G401 (cell line): Measurements from ENCODE around the gene HMGB1. TPM values are rescaled to one million over a fixed set of nuclear protein-coding genes. Genes with fewer than 3 reads are reported as not detected.

Experiments
- DNase-seq: peaks from one replicate; pipeline ENCODE4 v3.0.0-alpha.2; 2015; ENCODE audit warnings: low spot score
- in situ Hi-C: cut with HindIII; loops from 2 replicates; pipeline ENCODE4 v1.10.0; 2016; ENCODE audit warnings: low sequenced_read_pairs, mixed read lengths
- total RNA-seq: library from RNA; depleted of rRNA; stranded (reverse); fragments of >200 nt; shearing (Covaris generic); gene quantifications from 2 replicates; pipeline ENCODE4 v1.2.3, GENCODE V29; 2014; rRNA removed

Gene HMGB1
- total RNA-seq, result 652 and 894 TPM in 2 replicates

- peak; percentile 99 for DNase-seq
- in situ Hi-C loops, result no loop called here
Observed at GRCh38 chr13:30465593-30466357, at the start of gene HMGB1. Gene HMGB1 (minus strand): TSS chr13:30465936. CDS start chr13:30463680, 2,256 bp downstream.

DNA sequence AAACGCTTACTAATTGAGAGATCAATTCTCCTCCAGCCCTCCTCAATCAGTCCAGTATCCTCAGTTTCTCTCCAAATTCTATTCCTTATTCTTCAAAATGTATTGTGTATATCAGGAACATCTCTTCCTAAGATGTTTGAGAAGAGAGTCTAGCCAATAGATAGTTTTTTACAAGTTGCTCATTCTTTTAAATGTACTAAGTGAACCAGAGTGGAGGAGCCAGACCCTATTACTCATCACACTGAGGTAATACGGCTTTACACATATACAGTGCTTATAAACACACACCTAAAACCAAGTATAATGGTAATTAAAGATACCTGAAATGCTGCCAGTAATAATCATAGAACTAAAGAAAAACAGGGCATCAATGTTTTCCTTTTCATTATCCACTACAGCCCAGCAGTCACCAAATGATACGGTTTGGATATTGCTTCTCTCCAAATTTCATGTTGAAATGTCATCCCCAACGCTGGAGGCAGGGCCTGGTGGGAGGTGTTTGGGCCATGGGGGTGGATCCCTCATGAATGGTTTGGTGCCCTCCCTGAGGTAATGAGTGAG lies 45.2 kb upstream of the HMGB1 start:
- DNase-seq, result no peak
- in situ Hi-C loops, result no loop called here

DNA sequence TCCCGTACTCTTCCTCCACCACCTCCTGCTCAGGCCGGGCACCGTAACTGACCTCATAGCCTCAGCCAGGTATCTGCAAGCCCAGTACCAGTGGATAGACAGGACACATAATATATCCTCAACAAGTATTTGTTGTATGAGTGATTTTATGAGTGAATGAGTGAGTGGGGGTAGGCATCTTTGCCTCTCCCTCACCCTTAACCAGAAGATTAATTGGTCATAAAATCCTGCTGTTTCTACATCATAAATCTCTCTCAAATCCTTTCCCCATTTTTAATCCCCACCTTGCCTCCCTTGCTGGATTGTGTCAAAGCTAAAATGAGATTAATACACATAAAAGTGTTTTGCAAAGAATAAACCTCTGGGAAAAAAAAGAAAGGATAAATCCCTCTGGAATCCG lies 44.4 kb upstream of the HMGB1 start:
- in situ Hi-C loops, result no loop called here
- no peak for DNase-seq

GRCh38 chr13:30509254-30510050 lies 43.7 kb upstream of the HMGB1 start:
- in situ Hi-C loops, result no loop called here
- no peak for DNase-seq

DNA sequence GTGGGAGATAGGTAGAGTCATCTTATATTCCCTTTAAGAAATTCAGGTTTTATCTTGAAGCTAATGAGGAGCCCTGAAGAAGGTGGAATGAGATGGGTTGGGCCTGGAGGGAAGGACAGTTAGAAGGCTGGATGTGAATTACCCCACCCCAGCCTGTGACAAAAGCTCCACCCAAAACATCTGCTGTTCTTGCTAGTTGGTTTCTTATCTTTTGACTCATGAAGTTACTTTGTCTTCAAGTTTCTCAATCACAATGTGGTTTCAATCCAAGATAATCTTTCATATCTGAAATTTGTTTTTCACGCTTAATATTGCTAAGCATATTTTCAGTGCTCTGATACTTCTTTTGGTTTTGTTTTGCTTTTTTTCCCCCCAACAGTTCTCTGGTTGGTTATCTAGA lies 38.3 kb upstream of the HMGB1 start:
- in situ Hi-C loops, result no loop called here
- DNase-seq, result no peak

DNA sequence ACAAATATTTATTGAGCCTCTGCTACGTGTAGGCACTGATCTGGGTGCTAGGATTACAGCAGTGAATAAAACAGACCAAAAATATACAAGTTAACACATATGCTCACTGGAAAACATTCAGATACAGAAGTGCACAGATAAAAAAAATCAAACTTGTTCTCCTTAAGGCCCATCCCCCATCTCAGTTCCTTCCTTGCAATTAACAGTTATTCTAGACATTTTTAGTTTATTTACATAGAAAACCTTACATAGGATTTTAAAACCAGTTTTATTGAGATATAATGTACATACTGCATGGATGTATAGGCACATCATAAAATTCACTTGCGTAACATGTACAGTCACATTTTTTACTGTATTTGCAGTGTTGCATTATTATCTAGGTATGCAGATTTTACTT lies 36.5 kb upstream of the HMGB1 start:
- in situ Hi-C loops, result no loop called here
- DNase-seq, result no peak

GRCh38 chr13:30499338-30499737 lies 33.6 kb upstream of the HMGB1 start:
- in situ Hi-C loops, result no loop called here
- DNase-seq, result no peak

DNA sequence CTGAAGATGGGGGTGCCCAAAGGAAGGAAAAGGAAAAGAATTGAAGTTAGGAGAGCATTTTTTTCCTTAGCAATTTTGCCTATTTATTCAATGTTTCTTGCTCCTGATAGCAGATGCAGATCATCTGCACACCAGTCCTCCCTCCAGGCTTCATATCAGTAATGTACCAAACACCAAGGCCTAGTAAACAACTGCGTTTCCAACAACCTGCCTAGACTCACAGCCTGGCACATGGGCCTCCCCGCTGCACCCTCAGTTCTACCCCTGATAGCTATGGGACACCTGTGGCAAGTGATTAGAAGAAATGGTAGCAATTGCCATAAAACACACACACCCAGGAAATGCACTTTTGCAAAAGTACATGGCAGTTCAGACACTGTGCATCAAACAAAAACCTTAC lies 30.4 kb upstream of the HMGB1 start:
- DNase-seq, result no peak
- in situ Hi-C loops, result no loop called here

DNA sequence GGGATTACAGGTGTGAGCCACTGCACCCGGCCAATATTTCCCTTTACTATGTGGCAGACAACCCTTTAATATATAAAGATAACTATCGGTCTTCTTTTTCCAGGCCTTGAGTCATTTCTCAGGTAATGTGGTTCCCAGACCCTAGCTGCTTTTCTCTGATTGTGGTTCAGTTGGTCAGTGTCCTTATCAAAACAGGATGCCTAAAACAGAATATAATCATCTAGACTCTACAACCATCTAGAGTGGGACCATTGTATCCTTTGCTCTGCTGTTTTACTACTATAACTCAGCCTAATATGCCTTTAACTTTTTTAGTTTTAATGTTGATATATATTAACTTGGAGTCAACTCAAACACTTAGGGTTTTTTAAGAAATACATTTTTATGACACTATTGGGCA lies 30.0 kb upstream of the HMGB1 start:
- no peak for DNase-seq
- in situ Hi-C loops, result no loop called here

DNA sequence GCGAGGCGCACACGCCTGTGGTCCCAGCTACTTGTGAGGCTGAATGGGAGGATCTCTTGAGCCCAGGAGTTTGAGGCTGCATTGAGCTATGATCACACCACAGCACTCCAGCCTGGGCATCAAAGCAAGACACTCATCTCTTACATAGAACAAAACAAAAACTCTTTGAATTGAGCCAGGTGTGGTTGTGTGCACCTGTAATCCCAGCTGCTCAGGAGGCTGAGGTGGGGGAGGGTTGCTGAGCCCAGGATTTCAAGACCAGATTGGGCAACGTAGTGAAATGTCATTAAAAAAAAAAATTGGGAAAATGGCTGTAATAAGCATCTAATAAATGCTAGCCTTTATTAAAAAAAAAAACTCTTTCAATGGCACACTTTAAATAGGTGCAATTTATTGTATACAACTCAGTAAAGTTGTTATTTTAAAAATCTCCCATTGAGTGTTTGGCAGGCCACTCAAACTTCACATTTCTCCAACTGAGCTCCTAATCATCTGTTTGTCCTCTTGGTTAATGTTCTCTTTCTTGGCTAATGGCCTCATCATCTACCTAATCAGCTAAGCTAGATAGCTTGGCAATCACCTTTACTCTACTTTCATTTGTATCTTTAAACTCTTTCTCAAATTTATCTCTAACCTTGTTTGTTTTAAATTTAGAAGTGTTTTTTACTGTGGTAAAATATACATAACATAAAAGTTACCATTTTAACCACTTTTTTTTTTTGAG lies 28.1 kb upstream of the HMGB1 start:
- DNase-seq, result no peak
- in situ Hi-C loops, result no loop called here

DNA sequence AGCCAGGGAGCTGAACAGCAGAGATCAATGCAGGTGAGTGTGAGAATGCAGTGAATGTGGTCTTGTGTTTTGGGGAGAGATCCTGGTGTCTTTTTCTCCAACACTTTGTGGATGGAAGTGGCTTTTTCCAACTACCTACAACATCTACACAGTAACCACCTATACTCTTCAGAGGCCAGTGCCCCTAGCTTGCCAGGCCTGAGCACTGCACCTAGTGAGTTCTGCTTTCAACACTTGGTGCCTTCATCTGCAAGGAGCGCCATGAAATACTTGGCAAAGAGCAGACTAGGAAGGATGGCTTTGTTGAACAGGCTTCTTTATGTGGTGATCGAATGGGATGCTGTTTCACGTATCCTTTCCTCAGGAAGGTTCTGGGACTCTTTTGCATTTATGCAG lies 21.3 kb upstream of the HMGB1 start:
- in situ Hi-C loops, result no loop called here
- no peak for DNase-seq

DNA sequence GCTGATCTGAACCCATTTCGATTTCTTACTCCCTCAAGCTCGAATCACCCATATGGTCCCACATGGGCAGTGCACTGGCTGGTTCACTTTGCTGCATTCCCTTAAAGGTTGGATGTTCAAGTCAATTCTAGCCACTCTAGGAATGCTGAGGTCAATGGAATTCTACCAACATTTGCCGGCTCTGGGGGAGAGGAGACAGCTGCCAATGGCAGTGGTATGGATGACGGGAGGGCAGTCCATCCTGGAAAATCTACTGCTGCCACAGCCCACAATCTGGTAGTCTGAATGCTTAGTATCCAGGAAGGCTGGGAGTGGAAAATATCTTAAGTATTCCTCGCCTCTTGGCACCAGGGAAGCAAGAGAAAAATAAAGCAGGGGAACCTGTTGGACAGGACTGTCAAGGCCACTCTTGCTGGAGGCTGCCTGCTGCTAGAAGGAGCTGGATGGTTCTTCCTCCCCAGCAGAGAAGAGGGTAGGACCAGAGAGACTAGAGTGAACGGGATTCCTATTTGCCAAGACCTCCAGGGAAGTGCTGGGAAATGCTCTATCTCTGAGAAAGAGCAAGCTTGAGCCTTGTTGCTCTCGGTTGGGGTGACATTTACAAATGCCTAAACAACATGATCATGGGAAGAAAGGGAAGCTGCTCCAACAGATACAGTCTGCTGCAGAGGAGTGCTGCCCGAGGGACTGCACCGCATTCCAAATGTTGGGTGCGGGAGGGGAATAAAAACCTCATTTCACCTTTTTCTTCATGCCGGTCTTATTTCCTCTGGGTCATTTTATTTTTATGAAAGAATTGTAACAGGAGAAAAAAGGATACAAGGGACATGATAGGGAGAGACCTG lies 20.7 kb upstream of the HMGB1 start:
- in situ Hi-C loops, result no loop called here
- no peak for DNase-seq

DNA sequence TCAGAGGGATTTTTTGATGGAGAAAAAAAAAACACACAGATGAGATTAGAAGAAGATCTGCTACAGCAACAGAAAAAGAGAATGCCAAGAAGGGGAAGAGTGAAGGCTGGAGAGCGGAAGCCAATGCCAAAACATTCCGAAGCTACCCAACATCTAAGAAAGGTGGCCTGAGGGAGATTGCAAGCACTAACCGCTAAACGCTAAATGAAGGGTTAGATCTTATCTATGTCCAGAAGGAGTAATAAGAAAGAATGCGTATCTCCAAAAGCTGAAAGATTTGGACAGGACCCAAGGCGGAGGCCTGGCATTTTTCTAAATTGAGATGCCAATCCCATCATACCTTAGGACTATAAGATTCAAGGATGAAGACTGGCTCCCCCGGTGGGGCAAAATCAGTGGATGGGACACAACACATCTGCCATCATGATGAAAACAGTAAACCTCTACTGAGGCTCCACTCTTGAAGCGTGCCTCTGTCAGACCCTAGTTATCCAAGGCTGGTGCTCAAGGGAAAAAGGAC lies 15.6 kb upstream of the HMGB1 start:
- in situ Hi-C loops, result no loop called here
- DNase-seq, result no peak

- DNase-seq, result no peak
- in situ Hi-C loops, result no loop called here
Observed at GRCh38 chr13:30480292-30480950, 14.7 kb upstream of the HMGB1 start.

GRCh38 chr13:30479883-30480219 lies 14.1 kb upstream of the HMGB1 start:
- DNase-seq, result no peak
- in situ Hi-C loops, result no loop called here

- no peak for DNase-seq
- in situ Hi-C loops, result no loop called here
Observed at GRCh38 chr13:30479154-30479882, 13.6 kb upstream of the HMGB1 start.

- no peak for DNase-seq
- in situ Hi-C loops, result no loop called here
Observed at GRCh38 chr13:30477346-30478195, 11.8 kb upstream of the HMGB1 start.
